Glomerular visceral epithelial cell (primary cell): ENCODE measurements around the gene TPM3.
A peak's percentile ranks its signal among the peaks of the same experiment; 100 is the strongest.
"Not testable (repeated sequence)": the region's sequence is repeated elsewhere in the genome, so short reads cannot be mapped to it uniquely, and the experiment has no call there.

Experiments used
- DNase-seq: peaks from one replicate; pipeline ENCODE4 v3.0.0-alpha.2; 2016; ENCODE audit errors: extremely low spot score

The TPM3 gene

DNA sequence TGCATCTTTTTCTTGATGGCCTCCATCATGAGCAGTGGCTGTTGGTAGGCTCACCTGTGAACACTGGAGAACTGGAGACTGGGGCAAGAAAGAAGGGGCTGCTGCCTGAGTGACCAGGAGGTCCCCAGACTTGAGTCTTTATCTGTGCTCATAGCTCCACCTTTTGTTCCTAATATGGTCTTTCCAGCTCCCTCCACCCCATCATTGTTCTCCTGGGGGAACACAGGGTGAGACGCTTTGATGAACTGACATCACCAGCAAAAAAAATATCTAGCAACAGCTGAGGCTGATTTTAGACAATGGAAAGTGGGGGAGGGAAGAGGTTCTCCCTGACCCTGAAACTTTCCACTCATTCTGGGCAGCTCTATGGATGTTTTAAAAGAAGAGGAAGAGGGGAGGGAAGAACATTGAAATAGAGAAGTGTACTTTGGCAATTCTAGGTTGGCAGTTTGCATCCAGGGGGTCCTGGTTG, at the start of gene TPM3:
TSS of gene TPM3 (minus strand) at position 111 of the 472 bp plus-strand sequence. CDS start at position 29, 82 bp downstream.
- no peak for DNase-seq

DNA sequence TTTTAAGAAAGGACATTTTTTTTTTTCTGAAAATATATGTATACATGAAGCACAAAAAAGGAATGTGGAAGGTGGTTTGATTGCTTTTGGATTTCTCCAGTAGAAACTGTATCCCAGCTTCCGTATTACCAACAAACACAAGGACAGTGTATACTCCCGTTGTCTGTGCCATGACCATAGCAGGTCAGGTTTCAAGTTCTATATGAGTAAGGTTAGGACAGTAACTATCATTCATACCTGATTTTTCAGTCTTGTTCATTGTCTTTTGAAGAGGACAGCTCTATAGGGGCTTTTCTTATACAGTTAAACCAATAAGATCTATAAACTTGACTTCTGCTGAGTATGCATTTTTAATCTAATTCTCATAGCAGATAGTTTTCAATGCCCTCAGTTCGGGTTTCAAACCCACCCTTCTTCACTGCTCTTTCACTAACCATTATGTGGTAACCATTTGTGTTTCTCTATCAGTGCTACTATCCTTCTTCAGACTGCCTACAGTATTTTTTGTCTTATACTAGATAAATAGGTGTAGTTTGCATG, 48.5 kb upstream of the TPM3 start:
- DNase-seq: no peak

GRCh38 chr1:154239491-154239890, 47.6 kb upstream of the TPM3 start:
- DNase-seq: no peak

GRCh38 chr1:154237880-154238506, 46.1 kb upstream of the TPM3 start:
- no peak for DNase-seq

GRCh38 chr1:154237435-154237834, 45.5 kb upstream of the TPM3 start:
- DNase-seq: no peak

- DNase-seq: no peak
Measured at GRCh38 chr1:154236855-154237254, 45.0 kb upstream of the TPM3 start.

GRCh38 chr1:154233127-154233526, 41.2 kb upstream of the TPM3 start:
- not testable (repeated sequence) for DNase-seq

- not testable (repeated sequence) for DNase-seq
Measured at GRCh38 chr1:154231112-154231511, 39.2 kb upstream of the TPM3 start.

GRCh38 chr1:154225370-154225769, 33.5 kb upstream of the TPM3 start:
- DNase-seq: no peak

GRCh38 chr1:154223621-154224020, 31.7 kb upstream of the TPM3 start:
- DNase-seq: no peak

- no peak for DNase-seq
Measured at GRCh38 chr1:154222918-154223317, 31.0 kb upstream of the TPM3 start.

DNA sequence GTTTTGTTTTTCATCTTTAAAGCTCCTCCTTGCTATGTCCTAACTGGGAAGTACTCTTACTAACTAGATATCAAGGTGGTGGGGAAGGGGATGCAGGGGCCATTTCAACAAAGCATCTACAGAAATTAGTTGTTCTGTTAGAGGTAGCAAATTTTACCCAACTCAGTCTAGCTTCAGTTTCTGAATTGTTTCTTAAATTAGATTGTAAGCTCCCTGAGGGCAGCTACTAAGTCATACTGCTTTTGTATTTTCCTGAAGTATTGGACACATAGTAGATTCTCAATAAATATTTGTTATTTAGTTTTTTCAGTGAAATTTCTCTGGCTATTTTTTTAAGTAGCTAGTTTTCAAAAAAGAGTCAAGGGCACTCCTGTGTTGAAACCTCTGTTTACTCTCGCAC, 30.6 kb upstream of the TPM3 start:
- DNase-seq: no peak

DNA sequence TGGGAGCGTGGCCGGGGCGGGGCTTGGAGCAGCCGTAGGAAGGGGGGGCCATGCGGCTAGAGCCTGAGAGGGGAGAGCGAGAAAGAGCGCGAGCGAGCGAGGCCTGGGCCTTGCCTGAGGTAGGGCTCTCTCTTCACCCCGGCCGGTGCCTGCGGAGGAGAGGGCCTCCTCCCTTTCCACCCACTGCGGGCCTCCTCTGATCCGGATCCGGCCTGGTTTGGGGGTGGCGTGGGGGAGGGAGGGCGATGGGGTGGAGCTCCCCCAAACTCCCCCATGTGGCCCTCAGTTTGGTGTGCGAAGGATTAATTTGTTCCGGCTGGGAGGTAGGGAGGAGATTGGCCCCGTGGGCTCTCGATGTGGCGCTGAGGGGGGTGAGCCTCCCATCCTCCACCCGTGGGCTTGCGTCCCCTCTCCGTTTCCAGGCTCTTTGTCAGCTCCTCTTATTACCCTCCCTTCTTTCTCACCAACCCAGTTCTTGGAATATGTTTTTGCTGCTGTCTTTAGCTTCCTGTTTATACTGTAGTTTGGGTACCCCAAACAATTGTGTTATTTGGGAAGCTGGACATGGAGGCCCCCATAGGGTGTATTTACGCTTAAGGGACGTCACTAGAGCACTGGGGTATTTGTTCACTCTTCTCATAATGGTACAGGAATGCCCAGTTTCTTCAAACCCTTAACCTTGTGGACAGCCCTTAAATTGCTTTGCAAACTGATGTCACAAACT, 29.5 kb upstream of the TPM3 start:
- DNase-seq: peak; percentile 56

GRCh38 chr1:154220970-154221277, 29.0 kb upstream of the TPM3 start:
- DNase-seq: no peak

DNA sequence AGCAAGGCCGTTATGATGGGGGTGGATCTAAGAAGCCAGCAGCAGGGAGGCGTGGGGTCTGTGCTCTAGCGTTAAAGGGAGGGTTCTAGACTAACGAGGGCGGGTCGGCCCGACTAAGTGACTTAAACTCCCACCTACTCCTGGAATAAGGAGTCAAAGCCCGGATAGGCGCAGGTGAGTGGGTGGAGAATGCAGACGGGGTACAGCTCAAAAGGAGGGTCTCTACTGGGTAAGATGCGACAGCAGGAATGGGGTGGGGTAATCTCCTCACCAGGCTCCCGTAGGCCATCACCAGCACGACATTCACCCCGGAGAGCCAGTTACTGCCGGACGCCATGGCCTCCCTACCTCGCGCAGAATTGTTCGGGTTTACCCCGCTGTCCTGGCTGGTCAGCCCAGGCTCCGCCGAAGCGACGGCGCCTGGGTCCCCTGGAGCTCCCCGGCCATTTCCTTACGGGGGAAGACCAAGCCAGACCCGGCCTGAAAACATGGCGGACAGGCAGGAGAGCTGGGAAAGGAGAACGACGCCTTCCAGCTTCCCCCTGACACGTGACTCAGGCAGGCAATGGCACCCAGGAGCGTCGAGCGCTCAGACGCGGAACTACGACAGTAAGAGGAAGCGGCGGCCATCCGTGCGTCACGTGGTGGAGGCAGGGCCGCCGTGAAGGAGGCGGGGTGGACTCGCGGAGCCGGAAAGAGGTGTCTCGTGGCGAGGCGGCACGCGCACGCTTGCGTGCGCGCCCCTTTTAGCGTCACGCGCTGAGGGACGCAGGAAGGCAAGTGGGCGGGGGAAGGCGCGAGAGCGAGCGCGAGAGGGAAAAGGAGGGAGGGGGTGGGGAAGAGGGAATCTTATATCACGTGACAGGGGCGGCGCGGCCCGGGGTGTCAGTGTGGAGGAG, 28.4 kb upstream of the TPM3 start, which contains the start of gene UBAP2L:
TSS of gene UBAP2L (plus strand) at position 885 of the 899 bp plus-strand sequence. CDS start 4,169 bp downstream, outside the sequence.
- peak; percentile 100 for DNase-seq

DNA sequence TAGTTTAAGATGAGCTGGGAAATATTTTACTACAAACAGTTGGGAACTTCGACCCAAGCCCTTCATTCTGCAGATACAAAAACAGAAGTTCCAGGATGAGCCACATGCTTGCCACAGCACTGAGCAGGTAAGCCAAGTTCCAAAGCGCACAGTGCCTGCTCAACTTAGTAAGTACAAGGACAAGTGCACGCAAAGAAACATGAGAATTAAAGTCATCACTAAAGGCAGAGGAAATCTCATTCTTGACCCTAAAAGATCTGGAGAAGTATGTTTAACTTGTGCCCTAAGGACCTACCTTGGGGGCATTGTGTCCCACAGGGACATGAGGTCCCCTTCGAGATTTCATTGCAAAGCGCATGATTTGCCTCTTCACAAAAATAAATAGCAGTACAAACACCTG, 27.6 kb upstream of the TPM3 start:
- no peak for DNase-seq

DNA sequence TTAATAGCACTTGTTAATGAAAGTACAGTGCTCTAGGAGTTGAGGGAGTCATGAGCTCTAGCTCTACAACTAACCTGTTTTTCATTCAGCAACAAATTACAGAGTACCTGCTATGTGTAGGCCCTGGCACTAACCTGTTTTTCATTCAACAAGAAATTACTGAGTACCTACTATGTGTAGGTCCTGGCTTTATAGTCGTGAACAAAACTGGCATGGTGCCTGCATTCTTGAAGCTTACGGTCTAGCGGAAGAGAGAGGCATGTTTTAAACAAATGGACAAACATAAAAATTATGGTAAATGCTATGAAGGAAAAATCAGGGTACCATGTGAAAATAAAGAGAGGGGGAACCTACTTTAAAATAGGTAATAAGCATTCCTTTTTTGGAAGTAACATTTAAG, 26.6 kb upstream of the TPM3 start:
- no peak for DNase-seq

GRCh38 chr1:154213274-154213673, 21.4 kb upstream of the TPM3 start:
- peak; percentile 64 for DNase-seq

GRCh38 chr1:154212083-154212482, 20.2 kb upstream of the TPM3 start:
- DNase-seq: no peak

DNA sequence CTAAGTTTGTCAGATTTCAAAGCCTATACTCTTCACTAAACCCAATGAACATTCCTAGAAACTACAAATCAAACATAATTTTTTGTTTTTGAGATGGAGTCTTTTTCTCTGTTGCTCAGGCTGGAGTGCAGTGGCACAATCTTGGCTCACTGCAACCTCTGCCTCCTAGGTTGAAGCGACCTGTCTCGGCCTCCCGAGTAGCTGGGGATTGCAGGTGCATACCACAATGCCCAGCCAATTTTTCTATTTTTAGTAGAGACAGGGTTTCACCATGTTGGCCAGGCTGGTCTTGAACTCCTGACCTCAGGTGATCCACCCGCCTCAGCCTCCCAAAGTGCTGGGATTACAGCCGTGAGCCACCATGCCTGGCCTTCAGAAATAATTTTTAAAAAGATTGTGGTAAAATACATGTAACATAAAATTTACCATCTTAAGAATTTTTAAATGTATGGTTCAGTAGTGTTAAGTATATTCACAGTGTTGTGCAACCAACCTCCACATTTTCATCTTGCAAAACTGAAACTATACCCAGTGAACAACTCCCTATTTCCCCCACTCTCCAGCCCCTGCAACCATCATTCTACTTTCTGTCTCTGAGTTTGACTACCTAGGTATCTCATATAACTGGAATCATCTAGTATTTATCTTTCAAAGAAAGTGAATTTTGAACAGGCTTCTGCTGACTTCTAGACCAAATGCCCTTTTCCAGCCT, 16.9 kb upstream of the TPM3 start:
- no peak for DNase-seq

DNA sequence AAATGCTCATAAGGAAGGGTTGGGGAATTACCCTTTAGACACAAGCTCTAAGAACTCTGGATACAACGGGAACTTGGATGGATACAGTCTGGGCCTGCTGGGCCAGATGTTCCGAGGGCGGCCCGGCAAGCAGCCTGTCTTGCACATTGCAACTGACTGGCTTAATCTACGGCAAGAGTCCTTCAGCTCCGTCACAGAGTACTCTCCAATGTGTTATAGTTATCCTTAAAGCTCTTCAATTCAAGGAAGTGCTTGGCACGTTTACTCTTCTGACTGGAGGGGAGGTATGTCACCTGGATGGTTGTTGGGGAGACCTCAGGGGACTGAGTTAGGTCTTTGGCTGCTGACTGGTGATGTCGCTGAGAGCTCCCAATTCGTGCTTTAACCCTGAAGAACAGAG, 15.4 kb upstream of the TPM3 start:
- no peak for DNase-seq
